ENCODE data around the gene SLC44A4.
"Not testable (repeated sequence)": the region's sequence is repeated elsewhere in the genome, so short reads cannot be mapped to it uniquely, and the experiment has no call there.

SLC44A4 gene

DNA sequence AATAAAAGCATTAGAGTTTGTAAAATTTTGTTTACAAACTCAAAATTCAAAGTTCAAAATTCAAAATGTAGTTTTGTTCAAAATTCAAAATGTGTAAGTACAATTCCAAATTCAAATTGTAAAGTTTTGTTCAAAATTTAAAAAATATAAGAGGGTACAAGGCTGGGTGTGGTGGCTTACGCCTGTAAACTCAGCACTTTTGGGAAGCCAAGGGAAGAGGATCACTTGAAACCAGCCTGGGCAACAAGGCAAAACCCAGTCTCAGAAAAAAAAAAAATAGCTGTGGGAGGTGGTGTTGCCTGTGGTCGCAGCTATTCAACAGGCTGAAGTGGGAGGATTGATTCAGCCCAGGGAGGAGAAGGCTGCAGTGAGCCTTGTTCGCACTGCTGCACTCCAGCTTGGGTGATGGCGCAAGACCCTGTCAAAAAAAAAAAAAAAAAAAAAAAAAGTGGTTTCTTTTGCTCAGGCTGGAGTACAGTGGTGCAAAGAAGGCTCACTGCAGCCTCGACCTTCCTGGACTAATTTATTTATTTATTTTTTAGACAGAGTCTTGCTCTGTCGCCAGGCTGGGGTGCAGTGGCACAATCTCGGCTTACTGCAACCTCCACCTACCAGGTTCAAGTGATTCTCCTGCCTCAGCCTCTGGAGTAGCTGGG is 28.5 kb upstream of the SLC44A4 start:
- TF ChIP-seq CTCF (IDR thresholded peaks at IDR 0.05; ENCODE audit: insufficient read depth, missing control alignments) = no peak
- no peak for FAIRE-seq
- no peak for DNase-seq (ENCODE audit: insufficient read length, low spot score)

- DNase-seq (ENCODE audit: insufficient read length, low spot score); FAIRE-seq: not testable (repeated sequence)
Observed at GRCh38 chr6:31906727-31907126, 27.9 kb upstream of the SLC44A4 start.

- FAIRE-seq (no peak), DNase-seq (ENCODE audit: insufficient read length, low spot score) (no peak)
- no peak for TF ChIP-seq CTCF (IDR thresholded peaks at IDR 0.05; ENCODE audit: insufficient read depth, missing control alignments)
Observed at GRCh38 chr6:31906122-31906521, 27.3 kb upstream of the SLC44A4 start.

DNA sequence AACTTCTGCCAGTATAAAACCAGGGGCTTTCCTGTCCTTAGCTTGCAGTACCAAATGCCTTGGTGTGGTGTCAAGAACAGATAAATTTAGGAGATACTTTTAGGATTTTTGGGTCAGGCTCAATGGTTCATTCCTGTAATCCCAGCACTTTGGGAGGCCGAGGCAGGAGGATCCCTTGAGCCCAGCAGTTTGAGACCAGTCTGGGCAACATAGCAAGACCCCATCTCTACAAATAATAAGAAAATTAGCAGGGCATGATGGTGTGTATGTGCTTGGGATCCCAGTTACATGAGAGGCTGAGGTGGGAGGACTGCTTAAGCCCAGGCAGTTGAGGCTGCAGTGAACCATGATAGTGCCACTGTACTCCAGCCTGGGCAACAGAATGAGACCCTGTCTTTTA is 26.2 kb upstream of the SLC44A4 start:
- TF ChIP-seq CTCF (IDR thresholded peaks at IDR 0.05; ENCODE audit: insufficient read depth, missing control alignments) = no peak
- no peak for FAIRE-seq

DNA sequence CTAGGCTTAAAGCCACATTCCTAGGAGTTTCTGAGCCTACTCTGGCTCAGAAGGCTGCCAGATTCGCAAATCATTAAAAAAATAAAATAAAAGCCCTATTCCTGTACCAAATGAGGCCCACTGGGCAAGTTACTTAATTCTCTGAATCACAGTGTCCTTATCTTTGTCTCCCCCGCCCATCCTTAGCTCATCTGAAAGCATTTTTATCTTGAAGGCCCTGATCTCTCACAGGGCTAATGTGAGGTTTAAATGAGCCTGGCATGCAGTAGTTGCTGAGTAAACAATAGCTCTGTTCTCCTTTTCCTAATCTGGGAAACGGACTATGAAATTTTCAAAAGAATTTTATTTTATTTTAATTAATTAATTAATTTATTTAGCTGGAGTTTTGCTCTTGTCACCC is 25.2 kb upstream of the SLC44A4 start:
- FAIRE-seq (no peak), DNase-seq (ENCODE audit: insufficient read length, low spot score) (no peak)
- TF ChIP-seq CTCF (IDR thresholded peaks at IDR 0.05; ENCODE audit: insufficient read depth, missing control alignments) = no peak

More for the DNA sequence above, 26.2 kb upstream of the SLC44A4 start:
- no peak for DNase-seq (ENCODE audit: insufficient read length, low spot score)

DNA sequence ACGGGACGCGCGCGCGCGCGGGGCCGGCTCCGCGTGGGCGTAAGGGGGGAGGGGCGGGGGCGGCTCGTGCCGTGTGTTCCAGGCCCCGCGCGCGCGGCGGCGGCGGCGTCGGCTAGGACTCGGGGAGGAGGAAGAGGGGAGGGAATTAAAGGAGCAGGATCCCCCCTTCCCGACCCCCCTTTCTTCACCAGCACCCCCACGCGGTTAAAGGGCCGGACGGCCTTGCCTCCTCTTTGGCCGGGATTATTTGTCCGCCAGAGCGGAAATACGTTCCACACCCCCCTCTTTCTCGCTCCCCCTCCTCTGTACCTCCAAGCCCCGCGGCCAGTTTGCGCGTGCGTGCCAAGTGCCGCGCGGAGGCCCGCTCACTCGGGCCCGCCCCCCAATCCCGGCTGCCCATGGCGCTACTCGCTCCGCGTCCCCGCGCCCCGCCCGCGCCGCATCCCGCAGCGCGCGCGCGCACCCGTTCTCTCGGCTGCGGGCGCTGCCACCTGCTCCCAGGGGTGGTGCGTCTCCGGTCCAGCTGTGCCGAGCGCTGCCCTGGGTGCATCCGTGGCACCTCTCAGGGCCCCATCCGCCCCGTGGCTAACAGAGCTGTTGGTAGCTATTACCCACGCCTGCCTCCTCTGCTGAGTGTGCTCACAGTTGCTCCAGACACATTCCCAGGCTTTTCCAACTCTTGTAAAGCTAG is 23.3 kb upstream of the SLC44A4 start, which contains the start of gene ZBTB12:
Gene ZBTB12 (minus strand): TSS at position 134 of the 691 bp plus-strand sequence. CDS start 781 bp downstream, outside the sequence.
- FAIRE-seq = no peak
- TF ChIP-seq CTCF (IDR thresholded peaks at IDR 0.05; ENCODE audit: insufficient read depth, missing control alignments) = no peak
- peak; percentile 89 for DNase-seq (ENCODE audit: insufficient read length, low spot score)

- FAIRE-seq = no peak
- no peak for TF ChIP-seq CTCF (IDR thresholded peaks at IDR 0.05; ENCODE audit: insufficient read depth, missing control alignments)
- DNase-seq (ENCODE audit: insufficient read length, low spot score) = no peak
Observed at GRCh38 chr6:31901415-31901952, 22.7 kb upstream of the SLC44A4 start.
